Renal pelvis (tissue), 4 donors: ENCODE data around the gene LRRC74A. TPM values are rescaled to one million over a fixed set of nuclear protein-coding genes. Genes with fewer than 3 reads are reported as not detected.
"Not testable (repeated sequence)": the region's sequence is repeated elsewhere in the genome, so short reads cannot be mapped to it uniquely, and the experiment has no call there.

ENCODE experiments used
- DNase-seq: peaks from one replicate; pipeline ENCODE4 v3.0.0-alpha.2; 2013
- polyA plus RNA-seq, 3 donors: library from polyadenylated mRNA; unstranded; fragments of 120-200 nt; gene quantifications; one replicate each; pipeline ENCODE4 v1.2.1, GENCODE V29; 2013; ENCODE audit not compliant: insufficient read length in 3 of 3

LRRC74A gene
- polyA plus RNA-seq, 3 donors, result not detected

DNA sequence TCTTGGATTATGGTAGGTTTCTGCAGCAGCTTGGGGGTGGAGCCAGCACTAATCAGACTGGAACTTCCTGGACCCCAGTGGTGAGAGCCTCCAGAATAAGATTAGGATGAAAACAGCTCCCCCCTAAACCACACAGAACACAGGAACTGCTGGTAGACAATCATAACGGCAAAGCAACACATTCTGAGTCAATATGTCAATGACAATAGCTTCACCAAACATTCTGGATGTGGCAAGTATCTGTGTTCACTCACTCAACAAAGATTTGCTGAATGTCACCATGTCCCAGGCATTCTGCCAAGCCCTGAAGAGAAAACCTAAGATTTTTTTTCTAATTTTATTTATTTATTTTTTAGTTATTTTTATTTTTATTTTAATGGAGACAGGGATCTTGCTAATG is 65.2 kb downstream of the LRRC74A start:
- DNase-seq, result no peak

GRCh38 chr14:76894308-76894707 is 68.1 kb downstream of the LRRC74A start:
- DNase-seq, result no peak

GRCh38 chr14:76898006-76898405 is 71.8 kb downstream of the LRRC74A start:
- not testable (repeated sequence) for DNase-seq

- peak; percentile 56 for DNase-seq
Measured at GRCh38 chr14:76900682-76901081, 74.5 kb downstream of the LRRC74A start.

DNA sequence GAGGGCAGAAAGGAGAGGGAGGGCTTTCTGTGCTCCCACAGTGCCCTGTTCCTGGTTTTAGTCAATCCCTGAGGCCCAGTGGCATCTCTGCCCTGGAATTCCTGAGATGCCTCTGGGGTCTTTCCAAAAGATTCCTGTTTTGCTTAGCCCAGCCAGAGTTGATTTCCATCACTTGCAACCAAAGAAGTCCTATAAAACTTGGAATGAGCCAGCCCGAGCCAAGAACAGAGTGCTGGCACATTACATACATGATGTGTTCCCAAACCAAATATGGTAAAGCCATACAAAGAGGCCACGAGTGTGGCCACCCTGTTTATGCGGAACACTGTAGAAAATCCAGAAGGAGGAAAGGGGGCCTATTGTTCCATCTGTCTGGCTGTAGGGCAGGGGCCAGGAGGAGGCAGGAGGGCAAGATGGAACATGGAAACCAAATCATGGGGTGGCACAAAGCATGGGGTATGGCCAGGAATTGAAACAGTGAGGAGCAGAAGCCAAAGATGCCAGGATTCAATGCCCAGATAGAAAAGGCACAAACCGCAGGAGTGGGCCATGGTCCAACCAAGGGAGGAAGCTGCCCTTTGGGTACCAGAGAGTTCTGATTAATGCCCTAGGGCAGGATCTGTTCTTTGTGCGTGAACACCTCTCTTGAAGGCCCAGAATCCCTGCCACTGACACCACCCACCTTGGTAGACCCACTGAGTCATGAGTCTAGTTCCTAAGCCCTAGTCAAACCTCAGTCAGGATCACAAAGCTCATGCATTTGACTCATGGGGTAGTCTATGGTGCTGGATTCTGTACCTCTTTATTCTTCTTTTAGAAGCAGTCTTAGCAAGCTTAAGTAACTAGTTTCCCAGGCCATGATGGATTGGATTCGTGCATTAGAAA is 75.2 kb downstream of the LRRC74A start:
- DNase-seq, result peak; percentile 20

DNA sequence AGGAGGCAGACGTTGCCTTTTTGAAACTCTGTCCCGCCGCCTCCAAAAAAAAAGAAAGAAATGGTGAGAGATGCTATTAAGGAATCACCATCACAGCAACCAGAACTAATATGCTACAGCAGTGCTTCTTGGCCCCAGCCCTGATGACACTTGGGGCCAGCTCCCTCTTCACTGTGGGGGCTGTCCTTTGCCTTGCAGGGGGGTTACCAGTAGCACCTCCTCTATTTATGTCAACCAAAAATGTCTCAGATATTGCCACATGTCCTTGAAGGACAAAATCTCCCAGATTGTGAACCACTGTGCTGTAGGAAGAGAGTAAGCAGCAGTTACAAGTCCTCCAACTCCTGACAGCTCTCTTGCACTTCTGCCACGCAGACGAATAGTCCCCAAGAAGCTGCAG is 76.4 kb downstream of the LRRC74A start:
- DNase-seq, result no peak

- DNase-seq, result no peak
Measured at GRCh38 chr14:76904100-76904739, 78.0 kb downstream of the LRRC74A start.

DNA sequence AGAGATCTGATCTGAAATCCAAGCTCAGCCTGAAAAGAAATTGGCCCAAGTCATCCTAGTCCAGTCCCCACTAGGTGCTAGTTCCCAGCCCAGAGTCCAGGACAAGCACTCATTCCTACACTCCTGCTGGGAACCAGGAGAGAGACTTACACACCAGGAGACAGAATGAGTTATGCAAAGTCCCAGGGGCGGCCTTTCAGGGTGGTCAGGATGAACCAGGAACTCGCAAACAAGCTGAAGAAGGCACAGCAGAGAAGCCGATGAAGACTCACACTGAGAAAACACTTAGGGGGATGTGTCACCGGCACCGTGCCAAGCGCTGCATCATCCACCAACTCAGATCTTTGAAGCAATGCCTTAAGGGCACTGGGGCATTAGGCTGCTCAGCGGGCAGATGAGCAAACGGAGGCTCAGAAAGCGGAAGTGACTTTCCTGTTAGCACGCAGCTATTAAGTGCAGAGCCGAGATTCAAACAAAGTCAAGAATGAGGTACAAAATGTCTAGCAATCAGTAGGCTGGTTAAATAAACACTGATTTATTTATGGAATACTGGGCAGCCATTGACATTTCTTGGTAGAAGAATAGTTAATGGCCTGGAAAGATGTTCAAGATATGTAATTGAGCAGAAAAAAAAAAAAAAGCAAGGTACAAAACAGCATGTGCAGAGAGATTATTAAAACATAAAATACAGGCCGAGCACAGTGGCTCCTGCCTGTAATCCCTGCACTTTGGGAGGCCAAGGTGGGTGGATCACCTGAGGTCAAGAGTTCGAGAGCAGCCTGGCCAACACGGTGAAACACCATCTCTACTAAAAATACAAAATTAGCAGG is 78.7 kb downstream of the LRRC74A start:
- peak; percentile 42 for DNase-seq

DNA sequence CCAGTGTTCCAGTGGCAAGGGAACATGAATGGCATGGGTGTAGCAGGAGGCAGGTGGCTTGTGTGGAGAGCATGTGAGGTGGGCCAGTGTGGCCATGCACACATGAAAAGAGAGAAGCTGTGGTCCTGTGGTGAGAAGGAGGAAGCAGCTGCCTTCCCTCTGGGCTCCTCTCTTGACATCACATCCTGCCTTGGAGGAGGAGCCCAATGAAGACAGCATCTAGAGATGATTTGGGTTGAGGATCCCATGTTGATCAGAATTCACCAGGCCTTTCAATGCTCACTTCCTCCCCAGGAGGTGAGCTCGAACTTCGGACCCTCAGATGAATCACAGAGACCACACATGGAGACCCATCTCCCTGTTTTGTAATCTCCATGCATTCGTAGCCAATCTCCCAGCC is 82.6 kb downstream of the LRRC74A start:
- no peak for DNase-seq

DNA sequence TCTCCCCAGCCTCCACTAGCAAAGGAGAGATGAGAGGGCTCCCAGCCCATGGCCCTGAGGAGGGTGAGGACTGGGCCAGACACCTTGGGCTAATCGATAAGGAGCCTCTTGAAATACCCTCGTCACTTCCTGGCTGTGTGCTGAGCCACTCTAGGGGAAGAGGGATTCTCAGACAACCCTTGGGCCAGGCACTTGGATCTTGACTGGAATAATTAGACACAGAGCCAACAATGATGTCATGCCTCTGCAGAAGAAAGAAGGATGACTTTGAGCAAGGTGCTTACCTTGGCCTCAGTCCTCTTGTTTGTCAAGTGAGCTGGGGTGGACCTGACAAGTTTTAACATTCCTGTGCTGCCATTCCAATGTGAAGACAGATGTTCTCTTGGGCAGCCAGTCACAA is 83.1 kb downstream of the LRRC74A start:
- DNase-seq, result no peak

DNA sequence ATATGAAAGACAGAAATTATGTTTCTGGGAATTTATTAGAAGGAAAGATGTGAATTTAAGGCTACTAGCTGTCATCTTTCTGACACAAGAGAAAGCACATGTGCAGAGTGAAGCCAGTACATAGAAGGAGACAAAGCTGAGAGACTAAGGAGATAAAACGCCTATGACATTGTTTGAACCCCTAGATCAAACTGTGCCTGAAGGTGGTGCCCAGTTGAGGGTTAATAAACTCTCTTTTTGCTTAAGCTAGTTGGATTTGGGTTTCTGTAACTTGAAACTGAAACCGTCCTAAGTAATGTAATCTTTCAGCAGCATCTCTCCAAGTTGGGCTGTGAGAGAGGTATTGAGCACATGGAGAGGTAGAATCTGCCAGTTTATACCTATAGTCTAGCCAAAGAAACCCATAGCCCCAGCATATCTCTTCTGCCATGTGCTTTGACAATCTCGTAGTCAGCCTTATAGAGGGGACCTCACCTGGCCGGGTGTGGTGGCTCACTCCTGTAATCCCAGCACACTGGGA is 84.2 kb downstream of the LRRC74A start:
- DNase-seq, result no peak

DNA sequence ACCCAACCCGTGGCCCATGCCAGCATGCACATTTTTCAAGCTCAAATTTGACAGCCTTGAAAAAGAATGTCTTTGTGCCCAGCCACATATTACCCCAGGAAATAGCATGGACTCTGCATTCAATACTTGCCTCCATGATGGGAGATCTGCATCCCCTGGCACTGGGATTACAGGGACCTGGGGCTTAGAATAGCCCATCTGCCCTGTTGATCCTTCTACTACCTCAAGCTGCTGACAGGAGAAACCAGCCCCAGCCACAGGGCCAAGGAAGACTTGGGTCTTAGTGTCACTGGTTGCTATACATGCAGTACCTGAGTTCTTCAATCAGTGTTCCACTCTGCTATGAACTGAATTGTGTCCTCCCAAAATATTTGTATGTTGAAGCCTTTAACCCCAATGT is 85.3 kb downstream of the LRRC74A start:
- DNase-seq, result no peak

GRCh38 chr14:76914533-76915081 is 88.4 kb downstream of the LRRC74A start:
- DNase-seq, result not testable (repeated sequence)

DNA sequence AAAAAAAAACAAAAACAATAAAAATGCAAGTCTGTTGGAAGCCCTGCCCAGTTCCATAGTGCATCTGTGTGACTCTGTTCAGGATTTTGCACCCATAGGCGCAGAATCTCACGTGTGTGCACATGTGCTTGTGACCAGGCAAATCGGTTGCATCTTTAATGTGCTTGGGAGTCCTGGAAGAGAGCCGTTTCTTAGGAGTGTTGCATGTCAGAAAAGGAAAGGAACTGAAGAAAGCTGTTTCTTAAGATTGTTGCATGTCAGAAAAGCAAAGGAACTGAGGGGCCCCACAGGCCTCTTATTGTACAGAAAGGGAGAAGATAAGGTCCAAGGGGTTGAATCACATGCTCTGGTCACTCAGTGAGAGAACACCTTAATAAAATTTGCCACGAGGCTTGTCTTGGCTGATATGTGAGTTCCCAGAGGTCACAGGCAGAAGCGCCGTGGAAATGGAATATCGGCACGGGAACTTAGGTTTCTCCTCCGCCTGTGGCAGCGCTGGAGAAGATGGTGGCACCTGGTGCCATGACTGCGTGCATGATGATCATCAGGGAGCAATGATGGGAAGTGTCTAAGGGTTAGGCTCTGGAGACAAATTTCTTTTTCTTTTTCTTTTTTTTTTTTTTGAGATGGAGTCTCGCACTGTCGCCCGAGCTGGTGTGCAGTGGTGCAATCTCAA is 90.0 kb downstream of the LRRC74A start:
- DNase-seq, result no peak

- peak; percentile 71 for DNase-seq
Measured at GRCh38 chr14:76917158-76917596, 91.0 kb downstream of the LRRC74A start.

GRCh38 chr14:76917745-76918255 is 91.6 kb downstream of the LRRC74A start:
- no peak for DNase-seq

DNA sequence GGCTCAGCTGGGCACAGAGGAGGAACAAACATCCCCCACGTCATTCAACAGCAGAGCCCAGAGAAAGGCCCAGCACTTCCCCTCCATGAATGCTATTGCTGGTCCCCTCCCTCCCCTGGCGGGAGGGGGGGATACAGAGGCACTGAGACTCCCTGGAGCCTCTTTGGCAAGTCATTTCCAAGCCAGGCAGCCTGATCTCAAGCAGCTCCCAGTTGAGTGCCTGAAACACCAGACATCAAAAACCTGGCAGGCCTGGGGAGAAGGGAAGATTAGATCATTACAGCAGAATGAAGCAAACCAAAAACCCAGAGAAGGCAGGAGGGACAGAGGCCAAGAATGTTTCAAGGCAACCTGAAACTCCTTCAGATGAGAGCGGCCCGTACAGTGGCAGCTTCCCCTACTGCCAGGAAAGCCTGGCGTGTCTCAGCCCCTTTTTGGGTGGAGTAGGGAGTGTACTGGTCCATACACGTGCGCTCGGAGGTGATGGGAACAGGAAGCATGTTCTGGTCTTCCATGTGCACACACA is 92.1 kb downstream of the LRRC74A start:
- DNase-seq, result peak; percentile 44

DNA sequence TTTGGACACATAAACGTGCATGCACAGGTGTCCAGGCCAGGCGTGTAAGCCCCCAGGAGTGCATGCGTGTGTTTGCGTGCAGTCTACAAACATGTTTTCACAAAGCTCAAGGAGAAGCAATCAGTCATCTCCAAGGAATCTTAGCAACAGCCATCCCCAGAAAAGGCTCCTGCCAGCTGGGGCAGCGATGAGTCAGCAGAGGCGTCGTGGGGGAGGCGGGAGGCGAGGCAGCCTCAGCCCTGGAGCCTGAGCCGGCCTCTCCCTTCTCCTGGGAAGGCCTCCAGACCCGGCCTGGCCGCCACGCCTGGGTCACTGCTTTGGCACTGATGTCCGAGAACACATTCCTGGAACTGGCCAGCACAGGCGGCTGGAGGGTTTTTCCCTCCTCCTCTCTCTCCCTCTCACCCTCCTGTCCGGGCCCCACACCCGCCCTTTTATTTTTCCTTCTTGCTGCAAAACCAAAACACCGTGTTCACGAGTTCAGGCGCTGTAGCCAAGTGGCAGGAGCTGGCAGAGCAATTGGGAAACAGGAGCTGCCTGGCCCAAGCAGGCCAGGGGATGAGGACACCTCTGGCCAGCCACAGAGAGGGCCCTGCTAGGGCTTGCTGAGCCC is 92.7 kb downstream of the LRRC74A start:
- DNase-seq, result peak; percentile 83
